Upper lobe of left lung (tissue), 6 donors: ENCODE measurements around the gene CDC42BPA. TPM values are rescaled to one million over a fixed set of nuclear protein-coding genes. Genes with fewer than 3 reads are reported as not detected.

ENCODE experiments used
- ATAC-seq, 2 donors: fragments of 200-7000 bp; cut with Tn5 transposase; one replicate each; pipeline ENCODE4 v1.9.1; 2022; ENCODE audit warnings: mild to moderate bottlenecking in 2 of 2, moderate library complexity in 2 of 2; ENCODE audit not compliant: low FRiP score in 2 of 2
- DNase-seq, 2 donors: peaks; one replicate each; pipeline ENCODE4 v3.0.0-alpha.2; 2019 to 2020
- H3K27ac ChIP-seq, 4 donors: fragments of 200-600 bp; sonication (generic); one replicate each; pipeline ENCODE4 v1.5.1; 2016 to 2019
- H3K27me3 ChIP-seq, 4 donors: fragments of 200-600 bp; sonication (generic); one replicate each; pipeline ENCODE4 v1.5.1; 2017 to 2019
- H3K36me3 ChIP-seq, 4 donors: fragments of 200-600 bp; sonication (generic); one replicate each; pipeline ENCODE4 v1.5.1; 2016 to 2019
- H3K4me1 ChIP-seq, 4 donors: fragments of 200-600 bp; sonication (generic); one replicate each; pipeline ENCODE4 v1.5.1; 2018 to 2019
- H3K4me3 ChIP-seq, 4 donors: fragments of 200-600 bp; sonication (generic); one replicate each; pipeline ENCODE4 v1.5.1; 2017 to 2019; ENCODE audit warnings: mild to moderate bottlenecking in 2 of 4, moderate library complexity in 1 of 4
- H3K9me3 ChIP-seq, 4 donors: fragments of 200-600 bp; sonication (generic); one replicate each; pipeline ENCODE4 v1.5.1; 2018 to 2019
- EP300 ChIP-seq, 4 donors: sonication (generic); formaldehyde crosslinking; IDR thresholded peaks; one replicate each; pipeline ENCODE4 v1.5.1; 2017; ENCODE audit warnings: antibody characterized with exemption in 4 of 4, control low read depth in 2 of 4
- POLR2A ChIP-seq, 4 donors: fragments of 450-650 bp; IDR thresholded peaks; one replicate each; pipeline ENCODE4 v1.5.1; 2016 to 2017; ENCODE audit warnings: antibody characterized with exemption in 4 of 4, mild to moderate bottlenecking in 2 of 4
- POLR2AphosphoS5 ChIP-seq, 2 donors: sonication (generic); formaldehyde crosslinking; IDR thresholded peaks; one replicate each; pipeline ENCODE4 v1.5.1; 2017; ENCODE audit warnings: antibody characterized with exemption in 2 of 2
- WGBS, 2 donors: methylation state at CpG; one replicate each; pipeline ENCODE4 v1.1.5; 2017 to 2018; 5-methylcytosine and 5-hydroxymethylcytosine counted together
- total RNA-seq, 6 donors: library from RNA; depleted of rRNA in 4 of 6; stranded (reverse); fragments of >200 nt in 4 of 6; gene quantifications; one replicate each; pipeline versions ENCODE4 v1.1.0 to v1.2.1, GENCODE V29; 2016 to 2021
- TF ChIP-seq, protein P1 (sequence below), 6 experiments: fragments of 450-650 bp in 4 of 6; fragments of 200-600 bp in 2 of 6; sonication (generic) in 2 of 6; IDR thresholded peaks; one replicate each; pipeline ENCODE4 v1.5.1; 2016 to 2019; ENCODE audit warnings: antibody characterized with exemption in 6 of 6
- donor health status: DM: no; HTN: no; CAD: no; lungs with moderate emphysema.
- donor health status: DM: no; HTN: yes; CAD: no; lungs with severe emphysema.

The CDC42BPA gene
- total RNA-seq, 6 donors from 2014 or later, result 27.8 to 76.1 (median 33.1) TPM

DNA sequence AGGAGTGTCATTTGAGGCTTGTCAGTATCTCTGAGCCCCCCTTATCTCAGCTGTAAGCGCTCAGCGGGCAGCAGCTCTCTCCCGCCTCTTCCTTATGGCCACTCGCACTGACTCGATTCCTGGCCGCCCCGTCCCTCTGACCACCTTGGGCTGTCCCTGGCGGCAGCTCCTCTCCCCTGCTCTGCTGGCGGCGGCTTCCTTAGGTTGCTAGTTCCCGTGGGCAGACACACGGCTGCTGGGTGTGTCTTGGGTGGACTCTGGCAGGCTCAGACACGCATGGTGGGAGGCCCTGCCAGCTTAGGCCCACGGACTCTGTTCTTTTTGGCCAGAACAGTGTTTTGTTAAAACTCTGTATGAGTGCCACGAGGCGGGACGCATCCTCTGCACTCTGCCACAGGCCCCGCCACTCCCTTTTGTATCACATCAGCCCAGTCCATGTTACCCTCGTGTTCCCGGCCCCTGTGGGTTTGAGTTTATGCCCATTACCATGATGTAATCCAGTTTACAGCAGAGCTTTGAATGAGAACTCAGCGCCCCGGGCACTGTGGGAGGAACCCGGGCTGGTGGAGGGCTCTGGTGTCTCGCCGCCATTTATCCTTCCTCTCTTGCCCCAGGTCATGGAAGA, 332.3 kb downstream of the CDC42BPA start:
- H3K4me1 ChIP-seq, result peaks cover 16 to 41% (median 32%) of the 10 kb centered on the region in 4 donors
- peak in 1 of 2 donors; percentile 59 for DNase-seq
- H3K4me3 ChIP-seq, result no peak overlapping the region
- H3K36me3 ChIP-seq, result peaks cover 4 to 57% (median 30%) of the 10 kb centered on the region in 4 donors
- no peaks in the 10 kb centered on the region for H3K9me3 ChIP-seq
- H3K27me3 ChIP-seq, result no peaks in the 10 kb centered on the region
- TF ChIP-seq EP300 (IDR thresholded peaks at IDR 0.05), result no peak
- TF ChIP-seq POLR2A (IDR thresholded peaks at IDR 0.05), result no peak
- TF ChIP-seq, protein P1, sequence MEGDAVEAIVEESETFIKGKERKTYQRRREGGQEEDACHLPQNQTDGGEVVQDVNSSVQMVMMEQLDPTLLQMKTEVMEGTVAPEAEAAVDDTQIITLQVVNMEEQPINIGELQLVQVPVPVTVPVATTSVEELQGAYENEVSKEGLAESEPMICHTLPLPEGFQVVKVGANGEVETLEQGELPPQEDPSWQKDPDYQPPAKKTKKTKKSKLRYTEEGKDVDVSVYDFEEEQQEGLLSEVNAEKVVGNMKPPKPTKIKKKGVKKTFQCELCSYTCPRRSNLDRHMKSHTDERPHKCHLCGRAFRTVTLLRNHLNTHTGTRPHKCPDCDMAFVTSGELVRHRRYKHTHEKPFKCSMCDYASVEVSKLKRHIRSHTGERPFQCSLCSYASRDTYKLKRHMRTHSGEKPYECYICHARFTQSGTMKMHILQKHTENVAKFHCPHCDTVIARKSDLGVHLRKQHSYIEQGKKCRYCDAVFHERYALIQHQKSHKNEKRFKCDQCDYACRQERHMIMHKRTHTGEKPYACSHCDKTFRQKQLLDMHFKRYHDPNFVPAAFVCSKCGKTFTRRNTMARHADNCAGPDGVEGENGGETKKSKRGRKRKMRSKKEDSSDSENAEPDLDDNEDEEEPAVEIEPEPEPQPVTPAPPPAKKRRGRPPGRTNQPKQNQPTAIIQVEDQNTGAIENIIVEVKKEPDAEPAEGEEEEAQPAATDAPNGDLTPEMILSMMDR (IDR thresholded peaks at IDR 0.05), result no peak
- no peak for TF ChIP-seq POLR2AphosphoS5 (IDR thresholded peaks at IDR 0.05)
- ATAC-seq, result no peak
- WGBS, 2 donors, result 90 to 93% methylated on average over 19 to 25 of the region's 25 CpGs
- H3K27ac ChIP-seq, result no peak overlapping the region

- ATAC-seq (no peak), DNase-seq (peak in 1 of 2 donors; percentile 56)
- TF ChIP-seq POLR2A (IDR thresholded peaks at IDR 0.05) (no peak), POLR2AphosphoS5 (IDR thresholded peaks at IDR 0.05) (no peak), EP300 (IDR thresholded peaks at IDR 0.05) (no peak)
- TF ChIP-seq, protein P1 (IDR thresholded peaks at IDR 0.05), result no peak
- Histone ChIP-seq H3K36me3 (peaks cover 4 to 57% (median 30%) of the 10 kb centered on the region in 4 donors), H3K4me3 (no peak overlapping the region), H3K4me1 (peaks cover 15 to 43% (median 30%) of the 10 kb centered on the region in 4 donors), H3K9me3 (no peaks in the 10 kb centered on the region), H3K27me3 (no peaks in the 10 kb centered on the region), H3K27ac (peak overlapping the region in 1 of 4 donors; percentile 28)
- WGBS, 2 donors, result 89 to 91% methylated on average over 14 to 15 of the region's 20 CpGs
Measured at GRCh38 chr1:226985239-226985838, 333.0 kb downstream of the CDC42BPA start.

DNA sequence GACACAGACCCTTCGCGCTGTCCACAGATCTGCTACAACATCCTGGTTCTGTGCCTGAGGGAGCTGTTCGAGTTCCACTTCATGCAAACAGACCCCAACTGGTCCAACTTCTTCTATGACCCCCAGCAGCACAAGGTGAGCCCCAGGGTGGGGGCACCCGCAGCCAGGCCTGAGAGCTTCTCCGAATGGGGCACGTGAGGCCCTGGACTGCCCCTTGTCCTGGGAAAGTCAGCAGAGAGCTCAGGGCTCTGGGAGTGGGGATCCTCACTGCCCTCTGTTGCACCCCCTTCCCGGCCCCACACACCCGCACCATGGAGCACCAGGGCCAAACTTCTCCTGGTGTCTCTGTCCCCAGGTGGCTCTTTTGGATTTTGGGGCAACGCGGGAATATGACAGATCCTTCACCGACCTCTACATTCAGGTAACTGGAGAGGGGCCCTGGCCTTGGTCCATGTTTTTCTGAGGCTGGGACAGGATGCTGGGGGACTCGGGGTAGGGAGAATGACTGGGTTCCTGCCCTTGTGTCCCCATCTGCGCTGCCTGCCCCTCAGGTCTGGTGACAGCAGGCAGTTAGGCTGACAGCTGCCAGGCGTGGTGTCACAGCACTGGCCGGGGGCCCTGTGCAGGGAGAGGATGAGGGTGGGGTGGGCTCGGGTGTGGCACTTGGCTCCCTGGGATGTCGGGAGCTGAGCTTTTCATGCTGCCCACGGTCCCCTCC, 333.6 kb downstream of the CDC42BPA start:
- 60 to 91% methylated on average over 1 to 16 of the region's 18 CpGs for WGBS, 2 donors
- peak overlapping the region in 1 of 4 donors; percentile 28 for H3K27ac ChIP-seq
- TF ChIP-seq EP300 (IDR thresholded peaks at IDR 0.05), result no peak
- TF ChIP-seq POLR2AphosphoS5 (IDR thresholded peaks at IDR 0.05), result no peak

GRCh38 chr1:226983992-226984364, 334.3 kb downstream of the CDC42BPA start:
- no peak for TF ChIP-seq POLR2AphosphoS5 (IDR thresholded peaks at IDR 0.05)
- no peak for TF ChIP-seq EP300 (IDR thresholded peaks at IDR 0.05)
- TF ChIP-seq POLR2A (IDR thresholded peaks at IDR 0.05), result no peak
- TF ChIP-seq, protein P1 (IDR thresholded peaks at IDR 0.05), result no peak
- Histone ChIP-seq H3K27ac (no peak overlapping the region), H3K27me3 (no peaks in the 10 kb centered on the region), H3K4me3 (no peak overlapping the region), H3K9me3 (no peaks in the 10 kb centered on the region), H3K4me1 (peaks cover 6 to 33% (median 16%) of the 10 kb centered on the region in 4 donors), H3K36me3 (peaks cover 4 to 61% (median 30%) of the 10 kb centered on the region in 4 donors)
- DNase-seq, result no peak
- 89% methylated on average over 5 of the region's 5 CpGs; no CpG with 5 or more reads in 1 of the 2 donors for WGBS, 2 donors
- no peak for ATAC-seq

More for the DNA sequence above, 333.6 kb downstream of the CDC42BPA start:
- peaks cover 8 to 40% (median 23%) of the 10 kb centered on the region in 4 donors for H3K4me1 ChIP-seq
- no peaks in the 10 kb centered on the region for H3K9me3 ChIP-seq
- DNase-seq (peak in 1 of 2 donors; percentile 54), ATAC-seq (no peak)
- peaks cover 4 to 57% (median 30%) of the 10 kb centered on the region in 4 donors for H3K36me3 ChIP-seq
- H3K4me3 ChIP-seq, result no peak overlapping the region
- no peaks in the 10 kb centered on the region for H3K27me3 ChIP-seq
